ENCODE results near the gene ARTN. TPM values are rescaled to one million over a fixed set of nuclear protein-coding genes. Genes with fewer than 3 reads are reported as not detected.

Gene ARTN
- total and polyA plus RNA-seq, 9 of the 15 experiments (the other 6 are each of a cell fraction or from before 2014, with no cell fraction given), result 0.06 to 0.38 TPM; not detected in 7

DNA sequence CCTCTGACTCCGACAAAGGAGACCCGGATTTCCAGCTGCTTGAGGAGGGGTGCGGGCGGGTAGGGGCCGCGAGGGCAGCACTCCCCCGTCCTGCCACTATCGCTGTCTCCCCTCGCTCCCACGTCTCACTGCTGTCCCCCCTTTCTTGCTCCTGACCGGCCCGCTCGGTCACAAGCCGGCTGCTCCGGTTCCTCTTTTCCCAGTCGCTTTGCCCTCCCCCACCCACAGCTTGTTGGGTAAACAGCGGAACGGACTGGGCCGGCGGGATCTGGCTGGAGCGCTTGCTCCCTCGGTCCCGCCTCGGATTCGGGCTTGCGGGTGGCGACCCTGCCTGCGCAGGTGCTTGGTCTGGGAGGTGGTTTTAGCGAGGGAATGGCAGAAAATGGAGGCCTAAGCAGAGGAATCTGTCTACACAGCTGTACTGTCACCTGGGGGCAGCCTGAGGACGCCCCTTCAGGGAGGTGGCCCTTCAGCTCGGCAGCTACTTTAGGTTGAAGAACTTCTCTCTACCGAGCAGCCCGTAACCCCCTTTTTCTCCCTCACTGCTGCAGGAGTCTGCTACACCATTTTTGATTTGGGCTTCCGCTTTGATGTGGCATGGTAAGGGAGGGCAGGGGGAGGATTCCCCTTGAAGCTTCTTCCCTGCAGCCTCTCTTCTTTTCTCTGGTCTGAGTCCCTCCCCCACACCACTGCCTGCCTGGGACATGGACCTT is 41.8 kb downstream of the ARTN start:
- ChIA-PET POLR2A (interaction anchor here (0.5 to 2.5 kb wide), 17 partner anchors 8 to 659 kb away, joined by 3 to 7 read pairs (median 3); no protein-coding TSS in a partner anchor), CTCF (ENCODE audit: low intra/inter-chr PET ratio) (no interaction called here)
- under 1% methylated on average over 32 of the region's 34 CpGs for WGBS (ENCODE audit: insufficient coverage, low coverage, missing lambda C conversion rate)
- ATAC-seq (peak; percentile 32), DNase-seq (ENCODE audit: extremely low read depth in 1 of 4, low spot score in 3 of 4) (peak in 3 of 4 experiments; percentile 39 to 70 (median 70)), FAIRE-seq (no peak)
- Histone ChIP-seq H3K4me1 (replicated peaks in 1 of 2; ENCODE audit: control insufficient read depth in 2 of 2, insufficient read depth in 2 of 2, low read length in 2 of 2) (peaks cover 48 to 70% of the 10 kb centered on the region in 2 experiments), H3K4me2 (ENCODE audit: insufficient read depth, low read length) (peak overlapping the region; percentile 90), H3K9me1 (ENCODE audit: control insufficient read depth, insufficient read depth, low read length) (peaks cover 13% of the 10 kb centered on the region), H3K27ac (ENCODE audit: extremely low read depth, low read depth, low read length) (peak overlapping the region; percentile 89), H3K9me3 (replicated peaks; ENCODE audit: control insufficient read depth, insufficient read depth, low read depth, low read length) (no peaks in the 10 kb centered on the region), H2AFZ (ENCODE audit: low read depth, low read length) (peak overlapping the region; percentile 97), H3K27me3 (ENCODE audit: control insufficient read depth in 2 of 2, insufficient read depth in 2 of 2, low read length in 2 of 2) (no peaks in the 10 kb centered on the region), H3K9ac (ENCODE audit: insufficient read depth in 1 of 2, low read depth in 2 of 2, low read length in 2 of 2) (peak overlapping the region; percentile 88 to 98), H4K20me1 (replicated peaks; ENCODE audit: control insufficient read depth, insufficient read depth, low read length) (peaks cover 24% of the 10 kb centered on the region), H3K36me3 (ENCODE audit: control insufficient read depth, insufficient read depth, low read length) (peaks cover 61% of the 10 kb centered on the region), H3K79me2 (ENCODE audit: control insufficient read depth, insufficient read depth, low read length) (peaks cover 64% of the 10 kb centered on the region), H3K4me3 (peak overlapping the region; percentile 87)
- BruUV-seq (replicated peaks), result TSS peak; percentile 43
- in situ Hi-C loops (cut with MboI) (no loop called here), intact Hi-C loops (cut with micrococcal nuclease) (loop anchor here (2.0 kb wide), 1 partner anchor 15 kb away; the partner anchor contains the start of gene CCDC24)
- no peak for TF ChIP-seq PHTF2 (CRISPR knock-in tag; IDR thresholded peaks at IDR 0.05)
- TF ChIP-seq NCOA2 (IDR thresholded peaks at IDR 0.05; ENCODE audit: partially characterized antibody in 2 of 2), result no peak
- no peak for TF ChIP-seq HNRNPH1 (optimal IDR thresholded peaks at IDR 0.05; ENCODE audit: low read depth, low read length)
- TF ChIP-seq, protein P1, sequence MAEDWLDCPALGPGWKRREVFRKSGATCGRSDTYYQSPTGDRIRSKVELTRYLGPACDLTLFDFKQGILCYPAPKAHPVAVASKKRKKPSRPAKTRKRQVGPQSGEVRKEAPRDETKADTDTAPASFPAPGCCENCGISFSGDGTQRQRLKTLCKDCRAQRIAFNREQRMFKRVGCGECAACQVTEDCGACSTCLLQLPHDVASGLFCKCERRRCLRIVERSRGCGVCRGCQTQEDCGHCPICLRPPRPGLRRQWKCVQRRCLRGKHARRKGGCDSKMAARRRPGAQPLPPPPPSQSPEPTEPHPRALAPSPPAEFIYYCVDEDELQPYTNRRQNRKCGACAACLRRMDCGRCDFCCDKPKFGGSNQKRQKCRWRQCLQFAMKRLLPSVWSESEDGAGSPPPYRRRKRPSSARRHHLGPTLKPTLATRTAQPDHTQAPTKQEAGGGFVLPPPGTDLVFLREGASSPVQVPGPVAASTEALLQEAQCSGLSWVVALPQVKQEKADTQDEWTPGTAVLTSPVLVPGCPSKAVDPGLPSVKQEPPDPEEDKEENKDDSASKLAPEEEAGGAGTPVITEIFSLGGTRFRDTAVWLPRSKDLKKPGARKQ (CRISPR knock-in tag; IDR thresholded peaks at IDR 0.05), result no peak
- peak; percentile 65; the same call in 1 of the 2 replicates for TF ChIP-seq ZC3H4 (CRISPR knock-in tag; IDR thresholded peaks at IDR 0.05; ENCODE audit: borderline replicate concordance)
- TF ChIP-seq, protein P2, sequence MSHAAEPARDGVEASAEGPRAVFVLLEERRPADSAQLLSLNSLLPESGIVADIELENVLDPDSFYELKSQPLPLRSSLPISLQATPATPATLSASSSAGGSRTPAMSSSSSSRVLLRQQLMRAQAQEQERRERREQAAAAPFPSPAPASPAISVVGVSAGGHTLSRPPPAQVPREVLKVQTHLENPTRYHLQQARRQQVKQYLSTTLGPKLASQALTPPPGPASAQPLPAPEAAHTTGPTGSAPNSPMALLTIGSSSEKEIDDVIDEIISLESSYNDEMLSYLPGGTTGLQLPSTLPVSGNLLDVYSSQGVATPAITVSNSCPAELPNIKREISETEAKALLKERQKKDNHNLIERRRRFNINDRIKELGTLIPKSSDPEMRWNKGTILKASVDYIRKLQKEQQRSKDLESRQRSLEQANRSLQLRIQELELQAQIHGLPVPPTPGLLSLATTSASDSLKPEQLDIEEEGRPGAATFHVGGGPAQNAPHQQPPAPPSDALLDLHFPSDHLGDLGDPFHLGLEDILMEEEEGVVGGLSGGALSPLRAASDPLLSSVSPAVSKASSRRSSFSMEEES (CRISPR knock-in tag; IDR thresholded peaks at IDR 0.05), result no peak
- TF ChIP-seq HDAC3 (IDR thresholded peaks at IDR 0.05; ENCODE audit: borderline replicate concordance, partially characterized antibody), result no peak
- TF ChIP-seq GTF2F1 (IDR thresholded peaks at IDR 0.05; ENCODE audit: low read depth, low read length), result no peak
- TF ChIP-seq, protein P3, sequence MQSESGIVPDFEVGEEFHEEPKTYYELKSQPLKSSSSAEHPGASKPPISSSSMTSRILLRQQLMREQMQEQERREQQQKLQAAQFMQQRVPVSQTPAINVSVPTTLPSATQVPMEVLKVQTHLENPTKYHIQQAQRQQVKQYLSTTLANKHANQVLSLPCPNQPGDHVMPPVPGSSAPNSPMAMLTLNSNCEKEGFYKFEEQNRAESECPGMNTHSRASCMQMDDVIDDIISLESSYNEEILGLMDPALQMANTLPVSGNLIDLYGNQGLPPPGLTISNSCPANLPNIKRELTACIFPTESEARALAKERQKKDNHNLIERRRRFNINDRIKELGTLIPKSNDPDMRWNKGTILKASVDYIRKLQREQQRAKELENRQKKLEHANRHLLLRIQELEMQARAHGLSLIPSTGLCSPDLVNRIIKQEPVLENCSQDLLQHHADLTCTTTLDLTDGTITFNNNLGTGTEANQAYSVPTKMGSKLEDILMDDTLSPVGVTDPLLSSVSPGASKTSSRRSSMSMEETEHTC (IDR thresholded peaks at IDR 0.05), result peak; percentile 8; the same call in 1 of the 2 replicates
- TF ChIP-seq, protein P4, sequence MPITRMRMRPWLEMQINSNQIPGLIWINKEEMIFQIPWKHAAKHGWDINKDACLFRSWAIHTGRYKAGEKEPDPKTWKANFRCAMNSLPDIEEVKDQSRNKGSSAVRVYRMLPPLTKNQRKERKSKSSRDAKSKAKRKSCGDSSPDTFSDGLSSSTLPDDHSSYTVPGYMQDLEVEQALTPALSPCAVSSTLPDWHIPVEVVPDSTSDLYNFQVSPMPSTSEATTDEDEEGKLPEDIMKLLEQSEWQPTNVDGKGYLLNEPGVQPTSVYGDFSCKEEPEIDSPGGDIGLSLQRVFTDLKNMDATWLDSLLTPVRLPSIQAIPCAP (CRISPR knock-in tag; IDR thresholded peaks at IDR 0.05; ENCODE audit: borderline replicate concordance), result no peak
- TF ChIP-seq MEF2A (IDR thresholded peaks at IDR 0.05; ENCODE audit: control insufficient read depth, low read depth, low read length), result no peak
- TF ChIP-seq POLR2B (IDR thresholded peaks at IDR 0.05; ENCODE audit: low read depth, partially characterized antibody), result no peak
- peak; percentile 57 for TF ChIP-seq NEUROD1 (IDR thresholded peaks at IDR 0.05; ENCODE audit: borderline replicate concordance, low read depth, low read length, partially characterized antibody)
- peak in 1 of 2 experiments; percentile 55; a peak in 2 of 4 replicates for TF ChIP-seq MAZ (CRISPR knock-in tag; conservative IDR thresholded peaks at IDR 0.05 in 1 of 2, IDR thresholded peaks at IDR 0.05 in 1 of 2)
- TF ChIP-seq SIX5 (IDR thresholded peaks at IDR 0.05; ENCODE audit: borderline replicate concordance in 1 of 2, insufficient read depth in 1 of 2, low read depth in 1 of 2, low read length in 2 of 2), result no peak

Data from K562 (cell line).